22Rv1 (cell line): ENCODE data around the gene ACSM2A.
"Not testable (repeated sequence)": the region's sequence is repeated elsewhere in the genome, so short reads cannot be mapped to it uniquely, and the experiment has no call there.

Experiments used
- CTCF ChIP-seq: fragments of 450-650 bp; IDR thresholded peaks from 2 replicates; pipeline ENCODE4 v1.5.1; 2017; ENCODE audit warnings: mild to moderate bottlenecking
- ZFX ChIP-seq: fragments of 450-650 bp; IDR thresholded peaks from 2 replicates; pipeline ENCODE4 v1.6.1; 2017; ENCODE audit warnings: antibody characterized with exemption, borderline replicate concordance

- not testable (repeated sequence) for TF ChIP-seq CTCF, ZFX
Observed at GRCh38 chr16:20470732-20471131, 19.4 kb downstream of the ACSM2A start.
